Psoas muscle (tissue), 8 donors: ENCODE results near the gene WDR37. TPM values are rescaled to one million over a fixed set of nuclear protein-coding genes. Genes with fewer than 3 reads are reported as not detected.

Experiments used
- ATAC-seq, 4 donors: fragments of 200-7000 bp; cut with Tn5 transposase; one replicate each; pipeline ENCODE4 v1.9.1; 2020; ENCODE audit warnings: moderate library complexity in 3 of 4, mild to moderate bottlenecking in 2 of 4
- DNase-seq, 2 donors: peaks; one replicate each; pipeline ENCODE4 v3.0.0-alpha.2; 2020
- H3K27ac ChIP-seq: fragments of 200-600 bp; one replicate; pipeline ENCODE4 v1.8.0; 2022
- H3K27me3 ChIP-seq, 3 donors: fragments of 200-600 bp in 1 of 3; one replicate each; pipeline versions ENCODE4 v1.6.1 to v1.8.0; 2013 to 2022; ENCODE audit warnings: low read length in 2 of 3, mild to moderate bottlenecking in 2 of 3, moderate library complexity in 1 of 3; ENCODE audit not compliant: insufficient read depth in 3 of 3
- H3K36me3 ChIP-seq, 2 donors: fragments of 200-600 bp in 1 of 2; one replicate each; pipeline versions ENCODE4 v1.6.1 to v1.8.0; 2013 to 2022; ENCODE audit warnings: low read depth in 1 of 2, mild to moderate bottlenecking in 1 of 2, moderate library complexity in 1 of 2; ENCODE audit not compliant: insufficient read depth in 1 of 2
- H3K4me1 ChIP-seq: fragments of 200-600 bp; one replicate; pipeline ENCODE4 v1.8.0; 2022
- H3K4me3 ChIP-seq: fragments of 200-600 bp; one replicate; pipeline ENCODE4 v1.8.0; 2022; ENCODE audit warnings: mild to moderate bottlenecking
- H3K9me3 ChIP-seq: fragments of 200-600 bp; one replicate; pipeline ENCODE4 v1.8.0; 2022
- WGBS, 3 donors: extraction: QIAGEN DNeasy Blood & Tissue Kit; methylation state at CpG; one replicate each; pipeline versions ENCODE4 v1.1.6 to v1.1.7; 2013; 5-methylcytosine and 5-hydroxymethylcytosine counted together
- intact Hi-C, 2 donors: fragments of 100-400 bp; cut with DNase I; formaldehyde crosslinking; loops; one replicate each; pipeline versions ENCODE4 v1.11.0 to v1.14.2; 2022
- polyA plus RNA-seq, 3 donors: library from polyadenylated mRNA; stranded (reverse); fragments of 200-250 nt; gene quantifications; one replicate each; pipeline ENCODE4 v1.2.3, GENCODE V29; 2013
- total RNA-seq, 4 donors: library from RNA; stranded (reverse); fragmentation: NEBNext Ultra II Directional in 2 of 4; extraction: Animal tissue kit (Norgen Biotek cat#: 25700) in 2 of 4; gene quantifications; one replicate each; pipeline versions ENCODE4 v1.2.1 to v1.2.4, GENCODE V29; 2021 to 2023
- TF ChIP-seq, protein P1 (sequence below): fragments of 200-600 bp; IDR thresholded peaks from one replicate; pipeline ENCODE4 v1.8.0; 2022; ENCODE audit warnings: antibody characterized with exemption
- donor health status: healthy with polysubstance abuse.
- donor health status: DM: no; HTN: no; CAD: no; lungs with moderate emphysema.
- donor health status: Bipolar disorder and iron deficiency.
- donor health status: healthy.
- donor health status: DM: yes; HTN: yes; CAD: no.
- donor health status: DM: no; HTN: no; CAD: no.
- donor health status: DM: no; HTN: no; CAD: no.
- donor health status: DM: yes; HTN: yes; CAD: no.

WDR37 gene
- total and polyA plus RNA-seq, 7 donors = 6.8 to 28.3 (median 17.2) TPM

DNA sequence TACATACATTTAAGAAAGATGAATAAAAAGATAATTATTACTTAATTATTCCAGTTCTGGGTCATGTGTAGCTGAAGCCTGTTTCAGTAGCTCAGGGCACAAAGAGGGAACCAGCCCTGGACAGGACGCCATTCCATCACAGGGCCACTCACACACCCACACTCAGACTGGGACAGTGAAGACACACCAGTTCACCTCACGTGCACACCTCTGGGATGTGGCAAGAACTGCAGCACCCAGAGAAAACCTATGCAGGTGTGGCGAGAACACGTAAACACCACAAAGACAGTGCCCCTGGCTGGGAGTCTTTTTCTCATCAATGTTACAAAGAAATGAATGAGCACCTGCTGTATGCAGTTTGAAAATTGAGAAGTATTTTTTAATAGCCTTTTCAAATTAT lies 5.6 kb upstream of the WDR37 start:
- H3K27me3 ChIP-seq = no peaks in the 10 kb centered on the region
- H3K27ac ChIP-seq = peak overlapping the region; percentile 98
- H3K36me3 ChIP-seq = peaks cover 3 to 40% of the 10 kb centered on the region in 2 donors
- DNase-seq (no peak), ATAC-seq (no peak)
- peaks cover 47% of the 10 kb centered on the region for H3K4me1 ChIP-seq
- H3K9me3 ChIP-seq = no peaks in the 10 kb centered on the region
- TF ChIP-seq, protein P1, sequence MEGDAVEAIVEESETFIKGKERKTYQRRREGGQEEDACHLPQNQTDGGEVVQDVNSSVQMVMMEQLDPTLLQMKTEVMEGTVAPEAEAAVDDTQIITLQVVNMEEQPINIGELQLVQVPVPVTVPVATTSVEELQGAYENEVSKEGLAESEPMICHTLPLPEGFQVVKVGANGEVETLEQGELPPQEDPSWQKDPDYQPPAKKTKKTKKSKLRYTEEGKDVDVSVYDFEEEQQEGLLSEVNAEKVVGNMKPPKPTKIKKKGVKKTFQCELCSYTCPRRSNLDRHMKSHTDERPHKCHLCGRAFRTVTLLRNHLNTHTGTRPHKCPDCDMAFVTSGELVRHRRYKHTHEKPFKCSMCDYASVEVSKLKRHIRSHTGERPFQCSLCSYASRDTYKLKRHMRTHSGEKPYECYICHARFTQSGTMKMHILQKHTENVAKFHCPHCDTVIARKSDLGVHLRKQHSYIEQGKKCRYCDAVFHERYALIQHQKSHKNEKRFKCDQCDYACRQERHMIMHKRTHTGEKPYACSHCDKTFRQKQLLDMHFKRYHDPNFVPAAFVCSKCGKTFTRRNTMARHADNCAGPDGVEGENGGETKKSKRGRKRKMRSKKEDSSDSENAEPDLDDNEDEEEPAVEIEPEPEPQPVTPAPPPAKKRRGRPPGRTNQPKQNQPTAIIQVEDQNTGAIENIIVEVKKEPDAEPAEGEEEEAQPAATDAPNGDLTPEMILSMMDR = no peak
- intact Hi-C loops = loop anchor here (5.0 to 10.0 kb wide), 2 partner anchors 116 to 118 kb away; partner anchors contain the start of gene LARP4B (in 2 of the 2)
- H3K4me3 ChIP-seq = peak overlapping the region; percentile 89
- WGBS, 3 donors = 70 to 80% (median 72%) methylated on average over 4 of the region's 4 CpGs

GRCh38 chr10:1054684-1055083 lies 1.5 kb upstream of the WDR37 start:
- intact Hi-C loops = loop anchor here (5.0 to 10.0 kb wide), 3 partner anchors 67 to 122 kb away; partner anchors contain the start of genes GTPBP4 (in 2 of the 2) and LARP4B (in 2 of the 2)
- H3K4me3 ChIP-seq = peak overlapping the region; percentile 96
- H3K9me3 ChIP-seq = no peaks in the 10 kb centered on the region
- no peak for ATAC-seq
- no peak for DNase-seq
- no peaks in the 10 kb centered on the region for H3K27me3 ChIP-seq
- TF ChIP-seq, protein P1 = no peak
- peaks cover 54% of the 10 kb centered on the region for H3K4me1 ChIP-seq
- H3K27ac ChIP-seq = peak overlapping the region; percentile 100
- peaks cover 3 to 46% of the 10 kb centered on the region in 2 donors for H3K36me3 ChIP-seq
- 35 to 49% (median 42%) methylated on average over 6 of the region's 6 CpGs for WGBS, 3 donors

GRCh38 chr10:1057106-1057657 lies 997 bp downstream of the WDR37 start:
- peak overlapping the region; percentile 96 for H3K4me3 ChIP-seq
- H3K27ac ChIP-seq = peak overlapping the region; percentile 100
- no peak for DNase-seq
- intact Hi-C loops = loop anchor here (5.0 to 10.0 kb wide), 2 partner anchors 70 to 122 kb away; partner anchors contain the start of genes GTPBP4 (in 2 of the 2) and LARP4B (in 1 of the 2)
- WGBS, 3 donors = 1 to 4% (median 1%) methylated on average over 23 to 26 of the region's 26 CpGs
- H3K36me3 ChIP-seq = peaks cover 3 to 32% of the 10 kb centered on the region in 2 donors
- H3K27me3 ChIP-seq = no peaks in the 10 kb centered on the region
- ATAC-seq = peak in 2 of 4 donors; percentile 1 to 37
- H3K9me3 ChIP-seq = no peaks in the 10 kb centered on the region
- TF ChIP-seq, protein P1 = no peak
- peaks cover 52% of the 10 kb centered on the region for H3K4me1 ChIP-seq

DNA sequence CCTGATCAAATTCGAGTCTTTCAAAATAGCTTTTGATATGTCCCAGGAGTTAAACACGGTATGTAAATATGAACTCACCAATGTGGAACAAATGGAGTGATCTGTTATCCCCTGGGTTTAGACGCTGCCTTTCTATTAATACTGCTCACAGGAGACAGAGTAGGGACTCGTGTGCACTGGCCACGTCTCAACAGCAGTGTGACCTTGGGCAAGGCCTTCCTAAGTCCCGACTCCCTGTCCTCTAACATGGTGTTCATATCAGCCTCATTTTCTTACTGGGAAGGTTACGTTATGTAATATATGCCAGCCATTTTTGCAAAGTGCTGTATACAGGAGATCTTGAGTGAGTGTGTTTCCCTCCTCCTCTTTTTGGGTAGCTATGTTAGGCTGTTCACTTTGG lies 1.8 kb downstream of the WDR37 start:
- Histone ChIP-seq H3K27ac (peak overlapping the region; percentile 100), H3K9me3 (no peaks in the 10 kb centered on the region), H3K4me1 (peaks cover 55% of the 10 kb centered on the region), H3K27me3 (no peaks in the 10 kb centered on the region), H3K4me3 (peak overlapping the region; percentile 96), H3K36me3 (peaks cover 3 to 23% of the 10 kb centered on the region in 2 donors)
- TF ChIP-seq, protein P1 = no peak
- peak in 2 of 4 donors; percentile 26 to 40 for ATAC-seq
- no peak for DNase-seq
- intact Hi-C loops = loop anchor here (5.0 to 10.0 kb wide), 2 partner anchors 71 to 123 kb away; partner anchors contain the start of genes GTPBP4 (in 2 of the 2) and LARP4B (in 1 of the 2)
- WGBS, 3 donors = 24 to 40% (median 34%) methylated on average over 7 of the region's 7 CpGs
